ENCODE data around the gene TMEM163. TPM values are rescaled to one million over a fixed set of nuclear protein-coding genes. Genes with fewer than 3 reads are reported as not detected.

The TMEM163 gene
- total RNA-seq, 1 donor from 2014 or later = 6.0 TPM

- CTCF ChIA-PET = interaction anchor here (0.6 to 8.3 kb wide), 59 partner anchors 7 to 530 kb away, joined by 3 to 243 read pairs (median 5); no protein-coding TSS in a partner anchor
- peaks cover 52% of the 10 kb centered on the region for H3K4me1 Mint-ChIP-seq
- H3K9me3 Mint-ChIP-seq = no peaks in the 10 kb centered on the region
- H3K27ac Mint-ChIP-seq = peak overlapping the region; percentile 86
- intact Hi-C loops (cut with micrococcal nuclease) = loop anchor here (5.0 kb wide), 3 partner anchors 204 to 389 kb away; no protein-coding TSS in a partner anchor
- H3K4me3 Mint-ChIP-seq = peak overlapping the region; percentile 46
- no peaks in the 10 kb centered on the region for H3K27me3 Mint-ChIP-seq
- TF ChIP-seq CTCF (IDR thresholded peaks at IDR 0.05) = no peak
- POLR2A ChIA-PET = interaction anchor here (0.5 to 2.4 kb wide), 16 partner anchors 10 to 526 kb away, joined by 3 to 47 read pairs (median 3); partner anchors contain the start of genes CCNT2 and MGAT5
- DNase-seq = no peak
- ATAC-seq (ENCODE audit: low read depth) = no peak
- peaks cover 58% of the 10 kb centered on the region for H3K36me3 Mint-ChIP-seq (ENCODE audit: low read depth)
Observed at GRCh38 chr2:134411279-134411827, 307.4 kb downstream of the TMEM163 start.

- H3K4me1 Mint-ChIP-seq = peaks cover 56% of the 10 kb centered on the region
- DNase-seq (no peak), ATAC-seq (ENCODE audit: low read depth) (no peak)
- no peaks in the 10 kb centered on the region for H3K27me3 Mint-ChIP-seq
- H3K36me3 Mint-ChIP-seq (ENCODE audit: low read depth) = peaks cover 59% of the 10 kb centered on the region
- ChIA-PET POLR2A (interaction anchor here (0.6 to 2.4 kb wide), 6 partner anchors 136 to 508 kb away, joined by 3 to 47 read pairs (median 4); partner anchors contain the start of genes CCNT2 and MGAT5), CTCF (interaction anchor here (1.0 to 8.3 kb wide), 28 partner anchors 9 to 530 kb away, joined by 3 to 243 read pairs (median 7); no protein-coding TSS in a partner anchor)
- intact Hi-C loops (cut with micrococcal nuclease) = loop anchor here (5.0 kb wide), 3 partner anchors 204 to 389 kb away; no protein-coding TSS in a partner anchor
- no peak overlapping the region for H3K4me3 Mint-ChIP-seq
- TF ChIP-seq CTCF (IDR thresholded peaks at IDR 0.05) = no peak
- H3K27ac Mint-ChIP-seq = peak overlapping the region; percentile 86
- H3K9me3 Mint-ChIP-seq = no peaks in the 10 kb centered on the region
Observed at GRCh38 chr2:134410831-134411231, 308.0 kb downstream of the TMEM163 start.

- ATAC-seq (ENCODE audit: low read depth) (no peak), DNase-seq (no peak)
- Mint-ChIP-seq H3K27ac (peak overlapping the region; percentile 86), H3K27me3 (no peaks in the 10 kb centered on the region), H3K4me1 (peaks cover 56% of the 10 kb centered on the region), H3K36me3 (ENCODE audit: low read depth) (peaks cover 56% of the 10 kb centered on the region), H3K4me3 (no peak overlapping the region), H3K9me3 (no peaks in the 10 kb centered on the region)
- ChIA-PET POLR2A (no interaction called here), CTCF (interaction anchor here (1.3 to 8.3 kb wide), 4 partner anchors 13 to 524 kb away, joined by 6 to 243 read pairs (median 82); no protein-coding TSS in a partner anchor)
- no peak for TF ChIP-seq CTCF (IDR thresholded peaks at IDR 0.05)
- intact Hi-C loops (cut with micrococcal nuclease) = loop anchor here (5.0 kb wide), 3 partner anchors 203 to 388 kb away; no protein-coding TSS in a partner anchor
Observed at GRCh38 chr2:134410006-134410405, 308.8 kb downstream of the TMEM163 start.

- no peak for ATAC-seq (ENCODE audit: low read depth)
- Mint-ChIP-seq H3K4me3 (no peak overlapping the region), H3K4me1 (peaks cover 56% of the 10 kb centered on the region), H3K9me3 (no peaks in the 10 kb centered on the region), H3K36me3 (ENCODE audit: low read depth) (peaks cover 56% of the 10 kb centered on the region), H3K27me3 (no peaks in the 10 kb centered on the region), H3K27ac (peak overlapping the region; percentile 76)
- TF ChIP-seq CTCF (IDR thresholded peaks at IDR 0.05) = no peak
- CTCF ChIA-PET = interaction anchor here (1.0 to 1.8 kb wide), 4 partner anchors 9 to 524 kb away, joined by 3 to 9 read pairs (median 5); no protein-coding TSS in a partner anchor
- POLR2A ChIA-PET = no interaction called here
- intact Hi-C loops (cut with micrococcal nuclease) = no loop called here
- no peak for DNase-seq
Observed at GRCh38 chr2:134408791-134409190, 310.0 kb downstream of the TMEM163 start.

- ATAC-seq (ENCODE audit: low read depth) (no peak), DNase-seq (no peak)
- Mint-ChIP-seq H3K27ac (peak overlapping the region; percentile 76), H3K4me3 (no peak overlapping the region), H3K9me3 (no peaks in the 10 kb centered on the region), H3K36me3 (ENCODE audit: low read depth) (peaks cover 56% of the 10 kb centered on the region), H3K4me1 (peaks cover 56% of the 10 kb centered on the region), H3K27me3 (no peaks in the 10 kb centered on the region)
- intact Hi-C loops (cut with micrococcal nuclease) = no loop called here
- CTCF ChIA-PET = interaction anchor here (1.3 to 1.8 kb wide), 3 partner anchors 9 to 521 kb away, joined by 3 to 9 read pairs (median 6); no protein-coding TSS in a partner anchor
- POLR2A ChIA-PET = no interaction called here
- no peak for TF ChIP-seq CTCF (IDR thresholded peaks at IDR 0.05)
Observed at GRCh38 chr2:134408386-134408785, 310.4 kb downstream of the TMEM163 start.

Measured in activated B cell treated with CpG ODN at 0.5 μM for 24 hours (primary cell).